COLO668 (cell line): ENCODE results near the gene OR5L2.
"Not testable (repeated sequence)": the region's sequence is repeated elsewhere in the genome, so short reads cannot be mapped to it uniquely, and the experiment has no call there.

Source experiments
- DNase-seq: peaks from one replicate; lab custom pipeline; 2025; ENCODE audit not compliant: unreplicated experiment; lab: John Stamatoyannopoulos, UW

Gene OR5L2

GRCh38 chr11:55826919-55827318 is at the start of gene OR5L2:
OR5L2 (plus strand) TSS chr11:55827219; CDS start chr11:55827219, 0 bp downstream.
- no peak for DNase-seq

- no peak for DNase-seq
These were observed 35.4 kb upstream of the OR5L2 start for GRCh38 chr11:55791606-55792005.

GRCh38 chr11:55793321-55793720 is 33.7 kb upstream of the OR5L2 start:
- no peak for DNase-seq

GRCh38 chr11:55795256-55795655 is 31.8 kb upstream of the OR5L2 start, which contains the start of gene OR5D14:
OR5D14 (plus strand) TSS chr11:55795556; CDS start chr11:55795556, 0 bp downstream.
- no peak for DNase-seq

- DNase-seq = no peak
These were observed 20.8 kb upstream of the OR5L2 start for GRCh38 chr11:55806248-55806647.

GRCh38 chr11:55811067-55811466 is 16.0 kb upstream of the OR5L2 start, which contains the start of gene OR5L1:
OR5L1 (plus strand) TSS chr11:55811367; CDS start chr11:55811467, 100 bp downstream.
- no peak for DNase-seq

- no peak for DNase-seq
These were observed 7.7 kb upstream of the OR5L2 start, which contains the start of gene OR5D18 for GRCh38 chr11:55819330-55819729. OR5D18 (plus strand) TSS chr11:55819630; CDS start chr11:55819630, 0 bp downstream.

GRCh38 chr11:55838452-55838851 is 11.4 kb downstream of the OR5L2 start, which contains the start of gene OR5D16:
OR5D16 (plus strand) TSS chr11:55838752; CDS start chr11:55838752, 0 bp downstream.
- no peak for DNase-seq

- no peak for DNase-seq
These were observed 20.4 kb downstream of the OR5L2 start for GRCh38 chr11:55847453-55847852.

GRCh38 chr11:55849037-55849436 is 22.0 kb downstream of the OR5L2 start:
- no peak for DNase-seq

GRCh38 chr11:55852141-55852540 is 25.1 kb downstream of the OR5L2 start:
- DNase-seq = no peak

- DNase-seq = no peak
These were observed 27.7 kb downstream of the OR5L2 start for GRCh38 chr11:55854704-55855103.

GRCh38 chr11:55867354-55867753 is 40.3 kb downstream of the OR5L2 start:
- DNase-seq = not testable (repeated sequence)

- DNase-seq = not testable (repeated sequence)
These were observed 45.7 kb downstream of the OR5L2 start for GRCh38 chr11:55872731-55873130.

GRCh38 chr11:55873146-55873545 is 46.1 kb downstream of the OR5L2 start:
- DNase-seq = not testable (repeated sequence)
